ENCODE data around the gene NTNG1. TPM values are rescaled to one million over a fixed set of nuclear protein-coding genes. Genes with fewer than 3 reads are reported as not detected.

NTNG1 gene
- total and polyA plus RNA-seq, 4 donors: 0.72 to 26.7 (median 3.9) TPM

GRCh38 chr1:107315652-107316051, 174.8 kb downstream of the NTNG1 start:
- no peak for TF ChIP-seq CTCF (IDR thresholded peaks at IDR 0.05; ENCODE audit: control extremely low read depth, extremely low read depth)
- H3K36me3 ChIP-seq (ENCODE audit: control insufficient read depth in 4 of 4, insufficient read depth in 4 of 4, low read length in 4 of 4): no peaks in the 10 kb centered on the region

GRCh38 chr1:107318932-107319331, 178.1 kb downstream of the NTNG1 start:
- H3K4me3 ChIP-seq: no peak overlapping the region
- no peak for TF ChIP-seq CTCF (IDR thresholded peaks at IDR 0.05; ENCODE audit: control extremely low read depth, extremely low read depth)
- no peaks in the 10 kb centered on the region for H3K9me3 ChIP-seq (ENCODE audit: control insufficient read depth in 4 of 4, insufficient read depth in 3 of 4, low read length in 3 of 4)
- no peak for DNase-seq
- no peaks in the 10 kb centered on the region for H3K4me1 ChIP-seq (ENCODE audit: control insufficient read depth in 5 of 5, insufficient read depth in 5 of 5, low read length in 5 of 5)
- no peak overlapping the region for H3K9ac ChIP-seq (ENCODE audit: insufficient read depth in 1 of 2, low read length in 2 of 2)
- no peaks in the 10 kb centered on the region for H3K27me3 ChIP-seq (ENCODE audit: control insufficient read depth in 3 of 3, insufficient read depth in 3 of 3, low read length in 2 of 3)
- 91 to 92% methylated on average over 2 of the region's 2 CpGs for WGBS, 2 donors
- no peak for ATAC-seq (ENCODE audit: insufficient read depth, low FRiP score)
- no peak overlapping the region for H3K27ac ChIP-seq (ENCODE audit: low read depth in 1 of 2, low read length in 1 of 2)
- no peaks in the 10 kb centered on the region for H3K36me3 ChIP-seq (ENCODE audit: control insufficient read depth in 4 of 4, insufficient read depth in 4 of 4, low read length in 4 of 4)

More at GRCh38 chr1:107315652-107316051, 174.8 kb downstream of the NTNG1 start:
- whole genome bisulfite sequencing, 2 donors: 0 to 35% methylated on average over 1 of the region's 1 CpG
- no peak overlapping the region for H3K4me3 ChIP-seq
- no peaks in the 10 kb centered on the region for H3K4me1 ChIP-seq (ENCODE audit: control insufficient read depth in 5 of 5, insufficient read depth in 5 of 5, low read length in 5 of 5)
- H3K9ac ChIP-seq (ENCODE audit: insufficient read depth in 1 of 2, low read length in 2 of 2): no peak overlapping the region
- no peak for ATAC-seq (ENCODE audit: insufficient read depth, low FRiP score)
- no peak overlapping the region for H3K27ac ChIP-seq (ENCODE audit: low read depth in 1 of 2, low read length in 1 of 2)
- no peaks in the 10 kb centered on the region for H3K9me3 ChIP-seq (ENCODE audit: control insufficient read depth in 4 of 4, insufficient read depth in 3 of 4, low read length in 3 of 4)
- DNase-seq: no peak
- no peaks in the 10 kb centered on the region for H3K27me3 ChIP-seq (ENCODE audit: control insufficient read depth in 3 of 3, insufficient read depth in 3 of 3, low read length in 2 of 3)

GRCh38 chr1:107323784-107324183, 182.9 kb downstream of the NTNG1 start:
- no peaks in the 10 kb centered on the region for H3K27me3 ChIP-seq (ENCODE audit: control insufficient read depth in 3 of 3, insufficient read depth in 3 of 3, low read length in 2 of 3)
- no peak for DNase-seq
- no peak overlapping the region for H3K27ac ChIP-seq (ENCODE audit: low read depth in 1 of 2, low read length in 1 of 2)
- H3K4me1 ChIP-seq (ENCODE audit: control insufficient read depth in 5 of 5, insufficient read depth in 5 of 5, low read length in 5 of 5): no peaks in the 10 kb centered on the region
- H3K36me3 ChIP-seq (ENCODE audit: control insufficient read depth in 4 of 4, insufficient read depth in 4 of 4, low read length in 4 of 4): peaks cover 0 to 6% (median 0%) of the 10 kb centered on the region in 4 donors
- no peak overlapping the region for H3K9ac ChIP-seq (ENCODE audit: insufficient read depth in 1 of 2, low read length in 2 of 2)
- ATAC-seq (ENCODE audit: insufficient read depth, low FRiP score): no peak
- TF ChIP-seq CTCF (IDR thresholded peaks at IDR 0.05; ENCODE audit: control extremely low read depth, extremely low read depth): no peak
- 71 to 75% methylated on average over 3 of the region's 3 CpGs for WGBS, 2 donors
- no peaks in the 10 kb centered on the region for H3K9me3 ChIP-seq (ENCODE audit: control insufficient read depth in 4 of 4, insufficient read depth in 3 of 4, low read length in 3 of 4)
- no peak overlapping the region for H3K4me3 ChIP-seq

- Histone ChIP-seq H3K4me3 (no peak overlapping the region), H3K27me3 (ENCODE audit: control insufficient read depth in 3 of 3, insufficient read depth in 3 of 3, low read length in 2 of 3) (no peaks in the 10 kb centered on the region), H3K27ac (ENCODE audit: low read depth in 1 of 2, low read length in 1 of 2) (no peak overlapping the region), H3K9me3 (ENCODE audit: control insufficient read depth in 4 of 4, insufficient read depth in 3 of 4, low read length in 3 of 4) (no peaks in the 10 kb centered on the region), H3K36me3 (ENCODE audit: control insufficient read depth in 4 of 4, insufficient read depth in 4 of 4, low read length in 4 of 4) (peaks cover 0 to 6% (median 0%) of the 10 kb centered on the region in 4 donors), H3K4me1 (ENCODE audit: control insufficient read depth in 5 of 5, insufficient read depth in 5 of 5, low read length in 5 of 5) (no peaks in the 10 kb centered on the region), H3K9ac (ENCODE audit: insufficient read depth in 1 of 2, low read length in 2 of 2) (no peak overlapping the region)
- DNase-seq (peak in 2 of 3 donors; percentile 13 to 57), ATAC-seq (ENCODE audit: insufficient read depth, low FRiP score) (no peak)
- 75 to 80% methylated on average over 2 of the region's 2 CpGs for WGBS, 2 donors
- TF ChIP-seq CTCF (IDR thresholded peaks at IDR 0.05; ENCODE audit: control extremely low read depth, extremely low read depth): no peak
Observed at GRCh38 chr1:107326824-107327445, 186.1 kb downstream of the NTNG1 start.
